Ectodermal cell (in vitro differentiated cells): ENCODE measurements around the gene PPARGC1A.

Source experiments
- H3K27ac ChIP-seq: 2 replicates; pipeline ENCODE4 v1.7.0; 2013; ENCODE audit warnings: mild to moderate bottlenecking, low read depth, low read length; ENCODE audit not compliant: insufficient read depth, poor library complexity, severe bottlenecking
- H3K27me3 ChIP-seq: 2 replicates; pipeline ENCODE4 v1.7.0; 2013; ENCODE audit warnings: mild to moderate bottlenecking, low read length; ENCODE audit not compliant: insufficient read depth, control insufficient read depth, poor library complexity, severe bottlenecking
- H3K36me3 ChIP-seq: one replicate; pipeline ENCODE4 v1.7.0; 2013; ENCODE audit warnings: low read length; ENCODE audit not compliant: control insufficient read depth, insufficient read depth
- H3K4me1 ChIP-seq: one replicate; pipeline ENCODE4 v1.7.0; 2013; ENCODE audit warnings: low read length; ENCODE audit not compliant: control insufficient read depth, insufficient read depth
- H3K4me3 ChIP-seq: 2 replicates; pipeline ENCODE4 v1.7.0; 2013; ENCODE audit warnings: low read depth, low read length, control low read depth; ENCODE audit not compliant: insufficient read depth
- H3K9me3 ChIP-seq: 2 replicates; pipeline ENCODE4 v1.7.0; 2013; ENCODE audit warnings: mild to moderate bottlenecking, low read length, moderate library complexity; ENCODE audit not compliant: control insufficient read depth
- WGBS, 2 experiments: methylation state at CpG; one replicate each; pipeline ENCODE4 v1.1.7; 2013; ENCODE audit warnings: missing lambda C conversion rate in 2 of 2; 5-methylcytosine and 5-hydroxymethylcytosine counted together

PPARGC1A gene

GRCh38 chr4:23924556-23924955 is 34.7 kb upstream of the PPARGC1A start:
- 90 to 94% methylated on average over 4 of the region's 4 CpGs for WGBS, 2 experiments
- H3K4me3 ChIP-seq, result no peak overlapping the region
- no peak overlapping the region for H3K27ac ChIP-seq
- no peaks in the 10 kb centered on the region for H3K27me3 ChIP-seq
- no peaks in the 10 kb centered on the region for H3K9me3 ChIP-seq
- no peaks in the 10 kb centered on the region for H3K36me3 ChIP-seq
- H3K4me1 ChIP-seq, result peaks cover 13% of the 10 kb centered on the region

- H3K27ac ChIP-seq, result no peak overlapping the region
- H3K4me1 ChIP-seq, result peaks cover 13% of the 10 kb centered on the region
- H3K27me3 ChIP-seq, result no peaks in the 10 kb centered on the region
- no peaks in the 10 kb centered on the region for H3K9me3 ChIP-seq
- no peaks in the 10 kb centered on the region for H3K36me3 ChIP-seq
- H3K4me3 ChIP-seq, result no peak overlapping the region
Measured at GRCh38 chr4:23923840-23924239, 34.0 kb upstream of the PPARGC1A start.

- H3K4me1 ChIP-seq, result peaks cover 13% of the 10 kb centered on the region
- H3K27me3 ChIP-seq, result no peaks in the 10 kb centered on the region
- H3K4me3 ChIP-seq, result no peak overlapping the region
- no peak overlapping the region for H3K27ac ChIP-seq
- WGBS, 2 experiments, result 84 to 92% methylated on average over 3 of the region's 3 CpGs
- no peaks in the 10 kb centered on the region for H3K9me3 ChIP-seq
- H3K36me3 ChIP-seq, result no peaks in the 10 kb centered on the region
Measured at GRCh38 chr4:23923141-23923540, 33.3 kb upstream of the PPARGC1A start.

GRCh38 chr4:23922541-23923111 is 32.8 kb upstream of the PPARGC1A start:
- Histone ChIP-seq H3K4me3 (no peak overlapping the region), H3K36me3 (no peaks in the 10 kb centered on the region), H3K4me1 (peaks cover 13% of the 10 kb centered on the region), H3K27ac (no peak overlapping the region), H3K27me3 (no peaks in the 10 kb centered on the region), H3K9me3 (no peaks in the 10 kb centered on the region)
- WGBS, 2 experiments, result 76 to 82% methylated on average over 8 of the region's 8 CpGs

- Histone ChIP-seq H3K4me1 (peaks cover 13% of the 10 kb centered on the region), H3K4me3 (no peak overlapping the region), H3K9me3 (no peaks in the 10 kb centered on the region), H3K27me3 (no peaks in the 10 kb centered on the region), H3K27ac (no peak overlapping the region), H3K36me3 (no peaks in the 10 kb centered on the region)
- WGBS, 2 experiments, result 92 to 97% methylated on average over 2 of the region's 2 CpGs
Measured at GRCh38 chr4:23922013-23922412, 32.2 kb upstream of the PPARGC1A start.

GRCh38 chr4:23921447-23921845 is 31.6 kb upstream of the PPARGC1A start:
- WGBS, 2 experiments, result 88 to 90% methylated on average over 6 of the region's 6 CpGs
- Histone ChIP-seq H3K27me3 (no peaks in the 10 kb centered on the region), H3K36me3 (no peaks in the 10 kb centered on the region), H3K27ac (no peak overlapping the region), H3K4me1 (peaks cover 13% of the 10 kb centered on the region), H3K4me3 (no peak overlapping the region), H3K9me3 (no peaks in the 10 kb centered on the region)

GRCh38 chr4:23920716-23921446 is 31.0 kb upstream of the PPARGC1A start:
- no peak overlapping the region for H3K4me3 ChIP-seq

GRCh38 chr4:23920296-23920695 is 30.4 kb upstream of the PPARGC1A start:
- no peaks in the 10 kb centered on the region for H3K27me3 ChIP-seq

More at GRCh38 chr4:23920716-23921446, 31.0 kb upstream of the PPARGC1A start:
- Histone ChIP-seq H3K4me1 (peaks cover 13% of the 10 kb centered on the region), H3K27ac (no peak overlapping the region), H3K36me3 (no peaks in the 10 kb centered on the region), H3K27me3 (no peaks in the 10 kb centered on the region), H3K9me3 (no peaks in the 10 kb centered on the region)
- 80 to 85% methylated on average over 13 of the region's 13 CpGs for WGBS, 2 experiments

GRCh38 chr4:23916282-23916681 is 26.4 kb upstream of the PPARGC1A start:
- WGBS, 2 experiments, result 95% methylated on average over 2 of the region's 2 CpGs
- Histone ChIP-seq H3K9me3 (no peaks in the 10 kb centered on the region), H3K4me3 (no peak overlapping the region), H3K27ac (no peak overlapping the region), H3K36me3 (no peaks in the 10 kb centered on the region), H3K4me1 (peaks cover 2% of the 10 kb centered on the region), H3K27me3 (no peaks in the 10 kb centered on the region)

More at GRCh38 chr4:23920296-23920695, 30.4 kb upstream of the PPARGC1A start:
- Histone ChIP-seq H3K4me3 (no peak overlapping the region), H3K4me1 (peaks cover 13% of the 10 kb centered on the region), H3K36me3 (no peaks in the 10 kb centered on the region), H3K27ac (no peak overlapping the region), H3K9me3 (no peaks in the 10 kb centered on the region)

GRCh38 chr4:23915459-23916132 is 25.7 kb upstream of the PPARGC1A start:
- WGBS, 2 experiments, result 100% methylated on average over 2 of the region's 2 CpGs; no CpG with 5 or more reads in 1 of the 2 experiments
- Histone ChIP-seq H3K27me3 (no peaks in the 10 kb centered on the region), H3K36me3 (no peaks in the 10 kb centered on the region), H3K4me1 (no peaks in the 10 kb centered on the region), H3K4me3 (no peak overlapping the region), H3K9me3 (no peaks in the 10 kb centered on the region), H3K27ac (no peak overlapping the region)
